ENCODE results near the gene TAS2R20.

GRCh38 chr12:11040162-11040561, 42.1 kb upstream of the TAS2R20 start:
- no peak for TF ChIP-seq CTCF (conservative IDR thresholded peaks at IDR 0.05; ENCODE audit: low read depth, low read length)
- no peak for TF ChIP-seq EZH2 (IDR thresholded peaks at IDR 0.05; ENCODE audit: borderline replicate concordance, low read depth, low read length, poor library complexity, severe bottlenecking)
